OCI-LY7 (cell line): Measurements from ENCODE around the gene NDRG4.

ENCODE experiments used
- CTCF ChIP-seq: fragments of 200-600 bp; sonication (generic); conservative IDR thresholded peaks from 2 replicates; pipeline ENCODE4 v1.5.1; 2014; ENCODE audit warnings: mild to moderate bottlenecking, antibody characterized with exemption, low read length, moderate library complexity, mixed read lengths
- EZH2phosphoT487 ChIP-seq: fragments of 200-600 bp; sonication (generic); IDR thresholded peaks from 2 replicates; pipeline ENCODE4 v1.6.1; 2018; ENCODE audit warnings: low read depth, borderline replicate concordance, mild to moderate bottlenecking, mixed run types, antibody characterized with exemption, low read length, moderate library complexity, mixed read lengths

GRCh38 chr16:58462997-58463941 lies 36.7 kb upstream of the NDRG4 start:
- TF ChIP-seq CTCF = no peak
- no peak for TF ChIP-seq EZH2phosphoT487
